Parathyroid adenoma (tissue), 2 donors: ENCODE data around the gene AIPL1.

Experiments
- H2AFZ ChIP-seq: fragments of 300-600 bp; sonication (generic); one replicate; pipeline ENCODE4 v1.7.0; 2017; ENCODE audit warnings: antibody characterized with exemption, mild to moderate bottlenecking
- H3K27ac ChIP-seq: fragments of 300-600 bp; sonication (generic); one replicate; pipeline ENCODE4 v1.7.0; 2017
- H3K27me3 ChIP-seq: fragments of 300-600 bp; sonication (generic); one replicate; pipeline ENCODE4 v1.7.0; 2017; ENCODE audit warnings: low read length; ENCODE audit not compliant: control insufficient read depth, insufficient read depth
- H3K36me3 ChIP-seq: fragments of 300-600 bp; sonication (generic); one replicate; pipeline ENCODE4 v1.7.0; 2017; ENCODE audit warnings: low read length; ENCODE audit not compliant: control insufficient read depth, insufficient read depth
- H3K4me1 ChIP-seq: fragments of 300-600 bp; sonication (generic); one replicate; pipeline ENCODE4 v1.7.0; 2017; ENCODE audit warnings: control low read depth
- H3K4me2 ChIP-seq: fragments of 300-600 bp; sonication (generic); one replicate; pipeline ENCODE4 v1.7.0; 2017; ENCODE audit warnings: low read length
- H3K4me3 ChIP-seq: fragments of 300-600 bp; sonication (generic); one replicate; pipeline ENCODE4 v1.7.0; 2017; ENCODE audit warnings: low read depth, low read length
- H3K79me2 ChIP-seq: fragments of 300-600 bp; sonication (generic); one replicate; pipeline ENCODE4 v1.7.0; 2017; ENCODE audit warnings: control low read depth
- H3K9ac ChIP-seq: fragments of 300-600 bp; sonication (generic); one replicate; pipeline ENCODE4 v1.7.0; 2017; ENCODE audit warnings: mild to moderate bottlenecking
- H3K9me3 ChIP-seq: fragments of 300-600 bp; sonication (generic); one replicate; pipeline ENCODE4 v1.7.0; 2017; ENCODE audit warnings: low read length; ENCODE audit not compliant: control insufficient read depth
- CTCF ChIP-seq: fragments of 300-600 bp; sonication (generic); IDR thresholded peaks from one replicate; pipeline ENCODE4 v1.7.0; 2017; ENCODE audit warnings: antibody characterized with exemption, mild to moderate bottlenecking
- donor health status: primary hyperparathyroidism.

The AIPL1 gene

GRCh38 chr17:6464446-6465041 lies 29.6 kb upstream of the AIPL1 start:
- TF ChIP-seq CTCF, result no peak
- Histone ChIP-seq H2AFZ (no peak overlapping the region), H3K79me2 (no peaks in the 10 kb centered on the region), H3K4me1 (no peaks in the 10 kb centered on the region), H3K27me3 (no peaks in the 10 kb centered on the region), H3K27ac (no peak overlapping the region), H3K4me2 (no peak overlapping the region), H3K4me3 (no peak overlapping the region), H3K9ac (no peak overlapping the region), H3K36me3 (no peaks in the 10 kb centered on the region), H3K9me3 (no peaks in the 10 kb centered on the region)

- H3K79me2 ChIP-seq, result no peaks in the 10 kb centered on the region
- no peaks in the 10 kb centered on the region for H3K27me3 ChIP-seq
- no peak overlapping the region for H3K4me2 ChIP-seq
- no peaks in the 10 kb centered on the region for H3K9me3 ChIP-seq
- no peak overlapping the region for H3K9ac ChIP-seq
- no peak overlapping the region for H3K27ac ChIP-seq
- no peaks in the 10 kb centered on the region for H3K36me3 ChIP-seq
- no peaks in the 10 kb centered on the region for H3K4me1 ChIP-seq
- no peak overlapping the region for H3K4me3 ChIP-seq
- no peak overlapping the region for H2AFZ ChIP-seq
- TF ChIP-seq CTCF, result no peak
These were observed 28.9 kb upstream of the AIPL1 start for GRCh38 chr17:6463616-6464445.

GRCh38 chr17:6462692-6463091 lies 27.8 kb upstream of the AIPL1 start:
- H3K27me3 ChIP-seq, result no peaks in the 10 kb centered on the region
- no peak overlapping the region for H2AFZ ChIP-seq
- H3K4me1 ChIP-seq, result no peaks in the 10 kb centered on the region
- H3K9me3 ChIP-seq, result no peaks in the 10 kb centered on the region
- TF ChIP-seq CTCF, result no peak
- H3K36me3 ChIP-seq, result no peaks in the 10 kb centered on the region
- no peak overlapping the region for H3K4me3 ChIP-seq
- H3K4me2 ChIP-seq, result no peak overlapping the region
- no peaks in the 10 kb centered on the region for H3K79me2 ChIP-seq
- no peak overlapping the region for H3K9ac ChIP-seq
- H3K27ac ChIP-seq, result no peak overlapping the region

GRCh38 chr17:6461792-6462524 lies 27.0 kb upstream of the AIPL1 start:
- no peaks in the 10 kb centered on the region for H3K9me3 ChIP-seq
- H3K9ac ChIP-seq, result no peak overlapping the region
- no peaks in the 10 kb centered on the region for H3K27me3 ChIP-seq
- H3K4me1 ChIP-seq, result no peaks in the 10 kb centered on the region
- H3K79me2 ChIP-seq, result no peaks in the 10 kb centered on the region
- TF ChIP-seq CTCF, result no peak
- H3K4me3 ChIP-seq, result no peak overlapping the region
- no peaks in the 10 kb centered on the region for H3K36me3 ChIP-seq
- no peak overlapping the region for H3K4me2 ChIP-seq
- no peak overlapping the region for H2AFZ ChIP-seq
- H3K27ac ChIP-seq, result no peak overlapping the region
